HepG2 (cell line): Measurements from ENCODE around the gene CHST3. TPM values are rescaled to one million over a fixed set of nuclear protein-coding genes. Genes with fewer than 3 reads are reported as not detected.

Source experiments
- ATAC-seq: fragments of 200-7000 bp; cut with Tn5 transposase; 3 replicates; pipeline ENCODE4 v1.9.1; 2020; ENCODE audit warnings: mild to moderate bottlenecking, moderate library complexity
- BruUV-seq: library from RNA; stranded (reverse); fragments of 400-500 nt; replicated peaks from 2 replicates; lab custom pipeline; 2021; lab: Mats Ljungman, UMichigan
- CTCF ChIA-PET: fragments of 300-600 bp; formaldehyde crosslinking; extraction: SDS; loops from one replicate; lab custom pipeline; 2021; ENCODE audit warnings: low total read pairs, inconsistent platforms, low intra/inter-chr PET ratio; lab: Yijun Ruan, JAX
- POLR2A ChIA-PET: fragments of 350-600 bp; sonication (Branson Sonifier 250); formaldehyde crosslinking; loops from one replicate; lab custom pipeline; 2020; ENCODE audit warnings: antibody characterized with exemption, inconsistent platforms; lab: Yijun Ruan, JAX
- DNase-seq: peaks from one replicate; pipeline ENCODE4 v3.0.0-alpha.2; 2015; ENCODE audit warnings: low spot score
- FAIRE-seq: peaks from 3 replicates; lab custom pipeline; 2011; peaks lifted over from hg19 to GRCh38; lab: Jason Lieb, UNC
- H2AFZ ChIP-seq: one replicate; pipeline ENCODE4 v1.6.1; 2011; ENCODE audit warnings: low read length, inconsistent platforms
- H3K27ac ChIP-seq: fragments of 300-600 bp; 3 replicates; pipeline ENCODE4 v1.8.0; 2011; ENCODE audit warnings: mixed run types, mild to moderate bottlenecking, mixed read lengths, low read length, inconsistent platforms; ENCODE audit not compliant: insufficient read depth; ENCODE audit errors: extremely low read length
- H3K27me3 ChIP-seq, 2 experiments: fragments of 200-600 bp in 1 of 2; 2 replicates in 1 of 2; 3 replicates in 1 of 2; pipeline versions ENCODE4 v1.6.0 to v1.8.0; 2011; ENCODE audit warnings: low read length in 2 of 2, mild to moderate bottlenecking in 2 of 2, moderate library complexity in 2 of 2, inconsistent platforms in 1 of 2; ENCODE audit not compliant: insufficient read depth in 2 of 2, control insufficient read depth in 1 of 2
- H3K36me3 ChIP-seq, 2 experiments: fragments of 200-600 bp in 1 of 2; replicated peaks in 1 of 2; 2 replicates in 1 of 2; 3 replicates in 1 of 2; pipeline versions ENCODE4 v1.5.1 to v1.8.0; 2011; ENCODE audit warnings: low read length in 2 of 2, inconsistent platforms in 1 of 2; ENCODE audit not compliant: insufficient read depth in 2 of 2, control insufficient read depth in 1 of 2
- H3K4me1 ChIP-seq: 2 replicates; pipeline ENCODE4 v1.5.1; 2012; ENCODE audit warnings: low read length, inconsistent platforms; ENCODE audit not compliant: insufficient read depth
- H3K4me2 ChIP-seq: 2 replicates; pipeline ENCODE4 v1.6.0; 2011; ENCODE audit warnings: low read depth, low read length, inconsistent platforms
- H3K4me3 ChIP-seq, 3 experiments: fragments of 200-600 bp in 1 of 3; sonication (generic), shearing (Covaris generic) in 1 of 3; replicated peaks in 1 of 3; 2 replicates each; pipeline ENCODE4 v1.5.1; 2011 to 2016; ENCODE audit warnings: low read length in 3 of 3, inconsistent platforms in 2 of 3, low read depth in 2 of 3, mild to moderate bottlenecking in 2 of 3, control low read depth in 1 of 3, mixed read lengths in 1 of 3; ENCODE audit not compliant: insufficient read depth in 1 of 3
- H3K79me2 ChIP-seq: one replicate; pipeline ENCODE4 v1.6.1; 2011; ENCODE audit warnings: low read length, inconsistent platforms; ENCODE audit not compliant: insufficient read depth
- H3K9ac ChIP-seq: 2 replicates; pipeline ENCODE4 v1.6.0; 2011; ENCODE audit warnings: mild to moderate bottlenecking, low read depth, low read length, inconsistent platforms; ENCODE audit not compliant: insufficient read depth
- H3K9me3 ChIP-seq: 2 replicates; pipeline ENCODE4 v1.5.1; 2012; ENCODE audit warnings: mild to moderate bottlenecking, low read length
- H4K20me1 ChIP-seq: 2 replicates; pipeline ENCODE4 v1.6.0; 2011; ENCODE audit warnings: inconsistent platforms, mild to moderate bottlenecking, low read length, moderate library complexity; ENCODE audit not compliant: insufficient read depth
- CREB1 ChIP-seq, 2 experiments: fragments of 450-650 bp in 1 of 2; IDR thresholded peaks; 2 replicates each; pipeline ENCODE4 v1.6.1; 2016 to 2017; ENCODE audit warnings: control low read depth in 1 of 2, mild to moderate bottlenecking in 1 of 2, missing compliant biosample characterization in 1 of 2, missing genetic modification characterization in 1 of 2
- EP300 ChIP-seq, 3 experiments: sonication (generic) in 1 of 3; formaldehyde crosslinking in 1 of 3; IDR thresholded peaks; 2 replicates each; pipeline versions ENCODE4 v1.5.1 to v1.6.1; 2011 to 2020; ENCODE audit warnings: low read depth in 2 of 3, low read length in 2 of 3, borderline replicate concordance in 1 of 3, improper control_type of control experiment in 1 of 3, mild to moderate bottlenecking in 1 of 3, missing genetic modification reagents in 1 of 3, moderate library complexity in 1 of 3
- NFRKB ChIP-seq: fragments of 450-650 bp; IDR thresholded peaks from 2 replicates; pipeline ENCODE4 v1.6.1; 2017
- NFYB ChIP-seq: sonication (generic); formaldehyde crosslinking; IDR thresholded peaks from 2 replicates; pipeline ENCODE4 v1.4.0; 2020; ENCODE audit warnings: missing genetic modification reagents
- NFYC ChIP-seq: IDR thresholded peaks from 2 replicates; pipeline ENCODE4 v1.6.1; 2016; ENCODE audit warnings: missing genetic modification reagents, missing compliant biosample characterization
- RBAK ChIP-seq: sonication (generic); formaldehyde crosslinking; IDR thresholded peaks from 2 replicates; pipeline ENCODE4 v1.5.1; 2020; ENCODE audit warnings: mild to moderate bottlenecking, missing genetic modification reagents
- RFX5 ChIP-seq: IDR thresholded peaks from 2 replicates; pipeline ENCODE4 v1.6.1; 2011; ENCODE audit warnings: low read depth, low read length, improper control_type of control experiment
- RFXANK ChIP-seq: IDR thresholded peaks from 2 replicates; pipeline ENCODE4 v1.6.1; 2016
- RFXAP ChIP-seq: sonication (generic); formaldehyde crosslinking; IDR thresholded peaks from 2 replicates; pipeline ENCODE4 v1.4.0; 2020; ENCODE audit warnings: missing genetic modification reagents, borderline replicate concordance
- SMYD3 ChIP-seq: sonication (generic); formaldehyde crosslinking; IDR thresholded peaks from 2 replicates; pipeline ENCODE4 v1.8.1; 2023; ENCODE audit warnings: mild to moderate bottlenecking, missing genetic modification reagents
- TAF15 ChIP-seq: fragments of 200-400 bp; formaldehyde crosslinking; IDR thresholded peaks from one replicate; pipeline ENCODE4 v1.6.1; 2018; ENCODE audit warnings: mild to moderate bottlenecking, low read depth, low read length; ENCODE audit not compliant: poor library complexity, severe bottlenecking
- U2AF2 ChIP-seq: fragments of 200-400 bp; formaldehyde crosslinking; IDR thresholded peaks from 2 replicates; pipeline ENCODE4 v1.6.1; 2017; ENCODE audit warnings: low read depth, mild to moderate bottlenecking, low read length
- WIZ ChIP-seq: sonication (generic); formaldehyde crosslinking; IDR thresholded peaks from 2 replicates; pipeline ENCODE4 v1.5.1; 2020; ENCODE audit warnings: mild to moderate bottlenecking, missing genetic modification reagents
- YY1 ChIP-seq: IDR thresholded peaks from 2 replicates; pipeline ENCODE4 v1.6.1; 2011; ENCODE audit warnings: low read length, low read depth, moderate library complexity, mild to moderate bottlenecking; ENCODE audit not compliant: insufficient read depth, insufficient replicate concordance
- ZFP36 ChIP-seq: fragments of 150-350 bp; IDR thresholded peaks from 2 replicates; pipeline ENCODE4 v1.6.1; 2018; ENCODE audit warnings: borderline replicate concordance, low read length, low read depth; ENCODE audit not compliant: partially characterized antibody
- ZMYM3 ChIP-seq: sonication (generic); formaldehyde crosslinking; IDR thresholded peaks from 2 replicates; pipeline ENCODE4 v1.5.1; 2020; ENCODE audit warnings: mild to moderate bottlenecking, missing genetic modification reagents
- ZNF781 ChIP-seq: sonication (generic); formaldehyde crosslinking; IDR thresholded peaks from 2 replicates; pipeline ENCODE4 v1.5.1; 2020; ENCODE audit warnings: borderline replicate concordance, mild to moderate bottlenecking, missing genetic modification reagents; ENCODE audit errors: not compliant biosample characterization
- WGBS: methylation state at CpG from one replicate; pipeline ENCODE4 v1.1.6; 2017; ENCODE audit warnings: low lambda C conversion rate; 5-methylcytosine and 5-hydroxymethylcytosine counted together
- in situ Hi-C: cut with HindIII; loops from 2 replicates; pipeline ENCODE4 v1.10.0; 2017; ENCODE audit warnings: low pct_unique_long_range_greater_than_20kb; ENCODE audit not compliant: extremely low pct_ligation_motif_present
- intact Hi-C: fragments of 100-400 bp; cut with micrococcal nuclease; formaldehyde crosslinking; loops from one replicate; pipeline ENCODE4 v1.10.0; 2022; ENCODE audit not compliant: unreplicated experiment
- polyA plus RNA-seq, 8 experiments: library from polyadenylated mRNA; depleted of rRNA in 3 of 8; stranded (reverse) in 7 of 8; unstranded in 1 of 8; fragments of >200 nt; fragmentation: Illumina TruSeq in 4 of 8; extraction: Trizol in 4 of 8; gene quantifications; 2 replicates each; pipeline versions ENCODE4 v1.2.1 to v1.2.3, GENCODE V29; 2011 to 2016; ENCODE audit warnings: low read depth in 4 of 8, missing spikeins in 1 of 8, mixed read lengths in 1 of 8; ENCODE audit not compliant: insufficient read depth in 1 of 8
- total RNA-seq, 5 experiments: library from RNA; depleted of rRNA; stranded (reverse); fragments of >200 nt; fragmentation: Illumina TruSeq; extraction: Trizol; gene quantifications; 2 replicates each; pipeline ENCODE4 v1.2.3, GENCODE V29; 2016; ENCODE audit warnings: low read depth in 1 of 5

CHST3 gene
- total and polyA plus RNA-seq, 2 of the 13 experiments (the other 11 are each of a cell fraction or from before 2014, with no cell fraction given): 7.2 to 18.7 TPM

GRCh38 chr10:72049969-72050781, 86.0 kb downstream of the CHST3 start:
- H2AFZ ChIP-seq: no peak overlapping the region
- peak; percentile 49 for DNase-seq
- H3K27ac ChIP-seq: no peak overlapping the region
- H3K79me2 ChIP-seq: no peaks in the 10 kb centered on the region
- ChIA-PET CTCF (no interaction called here), POLR2A (interaction anchor here (3.9 kb wide), 1 partner anchor 94 kb away, joined by 30 read pairs; no protein-coding TSS in a partner anchor)
- H3K4me3 ChIP-seq: no peak overlapping the region
- FAIRE-seq: no peak
- 43% methylated on average over 5 of the region's 5 CpGs for WGBS
- intact Hi-C loops (loop anchor here (5.0 to 10.0 kb wide), 3 partner anchors 172 to 287 kb away; no protein-coding TSS in a partner anchor), in situ Hi-C loops (loop anchor here (5.0 to 25.0 kb wide), 2 partner anchors 83 to 713 kb away; no protein-coding TSS in a partner anchor)
- peaks cover 5% of the 10 kb centered on the region; the same call in 1 of the 2 replicates for H3K9me3 ChIP-seq
- no TSS peak for BruUV-seq
- no peak overlapping the region for H3K9ac ChIP-seq
- H3K36me3 ChIP-seq: no peaks in the 10 kb centered on the region
- peaks cover 72% of the 10 kb centered on the region for H3K4me1 ChIP-seq
- H3K4me2 ChIP-seq: no peak overlapping the region
- no peaks in the 10 kb centered on the region for H3K27me3 ChIP-seq
- TF ChIP-seq NFYB (peak; percentile 77), ZNF781 (CRISPR knock-in tag) (no peak), RFX5 (peak; percentile 96), NFYC (CRISPR knock-in tag) (peak; percentile 80), ZFP36 (peak; percentile 28), CREB1 (IDR thresholded peaks at IDR 0.05) (no peak), CREB1 (CRISPR knock-in tag; IDR thresholded peaks at IDR 0.05) (peak; percentile 40; the same call in 1 of the 2 replicates), RBAK (CRISPR knock-in tag) (no peak), SMYD3 (CRISPR knock-in tag) (no peak), U2AF2 (no peak), EP300 (IDR thresholded peaks at IDR 0.05; ENCODE audit: low read depth in 2 of 2, low read length in 2 of 2) (0 out of 4 replicates have a peak, but pooled peaks of 1 of the 2 experiments have one; percentile 36), EP300 (CRISPR knock-in tag; IDR thresholded peaks at IDR 0.05; ENCODE audit: borderline replicate concordance) (no peak), ZMYM3 (CRISPR knock-in tag) (0 out of 2 replicates have a peak, but pooled peaks have one; percentile 17), RFXANK (peak; percentile 97), YY1 (no peak), RFXAP (CRISPR knock-in tag) (peak; percentile 99), WIZ (0 out of 2 replicates have a peak, but pooled peaks have one; percentile 38), TAF15 (no peak), NFRKB (no peak)
- peak; percentile 65 for ATAC-seq
- no peaks in the 10 kb centered on the region for H4K20me1 ChIP-seq
